ENCODE results near the gene HOTAIR.

The HOTAIR gene

DNA sequence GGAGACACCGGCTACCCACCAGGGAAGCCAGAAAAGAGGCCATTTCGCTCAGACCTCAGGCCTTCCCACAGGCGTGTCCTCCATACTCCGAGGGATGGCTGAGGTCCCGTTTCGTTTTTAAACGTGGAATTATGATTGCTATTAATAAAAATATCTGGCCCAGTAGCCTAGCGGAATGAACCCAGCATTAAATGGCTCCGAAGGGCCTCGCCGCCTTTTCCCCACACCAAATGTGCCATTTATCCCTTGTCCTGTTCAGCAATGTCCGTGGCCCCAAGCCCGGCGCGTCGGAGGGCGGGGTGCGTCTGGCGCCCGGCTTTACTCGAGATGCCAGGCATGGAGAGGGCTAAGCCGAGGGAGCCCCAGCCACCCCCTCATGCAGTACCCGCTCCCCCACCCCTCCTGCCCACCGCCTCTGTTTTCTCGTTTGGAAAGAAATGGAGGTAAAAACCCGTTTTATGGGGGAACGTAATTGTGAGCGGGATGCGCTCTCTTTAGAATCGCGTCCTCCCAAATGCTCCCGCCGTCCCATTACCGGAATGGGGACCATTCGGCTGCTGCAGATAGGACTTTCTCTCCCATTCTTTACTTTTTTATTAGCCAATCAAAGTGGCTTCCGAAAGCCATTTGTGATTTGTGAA is 39.7 kb upstream of the HOTAIR start:
- H2BK12ac ChIP-seq (ENCODE audit: low read length) = no peak overlapping the region
- H3K36me3 ChIP-seq (replicated peaks in 1 of 2; ENCODE audit: control insufficient read depth in 2 of 2, insufficient read depth in 2 of 2, low read length in 2 of 2) = no peaks in the 10 kb centered on the region
- peaks cover 53 to 98% (median 95%) of the 10 kb centered on the region in 3 experiments for H3K27me3 ChIP-seq (ENCODE audit: control insufficient read depth in 3 of 3, insufficient read depth in 3 of 3, low read depth in 1 of 3, low read length in 3 of 3)
- no peak overlapping the region for H4K91ac ChIP-seq (ENCODE audit: low read depth, low read length, poor library complexity)
- H2AFZ ChIP-seq (ENCODE audit: low read length) = no peak overlapping the region
- H3K4me3 ChIP-seq (ENCODE audit: low read length in 2 of 2) = no peak overlapping the region
- no peak overlapping the region for H3K23ac ChIP-seq (ENCODE audit: low read depth, low read length, poor library complexity)
- no peak overlapping the region for H3K4me2 ChIP-seq (ENCODE audit: insufficient read depth, low read length, poor library complexity, severe bottlenecking)
- H3K79me1 ChIP-seq (ENCODE audit: low read depth, low read length) = no peaks in the 10 kb centered on the region
- H2AK5ac ChIP-seq (ENCODE audit: low read depth, low read length) = no peak overlapping the region
- H2BK15ac ChIP-seq (ENCODE audit: low read length) = no peak overlapping the region
- no peak overlapping the region for H3K14ac ChIP-seq (ENCODE audit: low read length)
- H3K9ac ChIP-seq (ENCODE audit: low read depth, low read length, poor library complexity) = no peak overlapping the region
- no peak for DNase-seq (ENCODE audit: low spot score)
- peaks cover 0 to 1% of the 10 kb centered on the region in 2 donors for H3K9me3 ChIP-seq (replicated peaks in 1 of 2; ENCODE audit: control insufficient read depth in 2 of 2, insufficient read depth in 1 of 2, low read depth in 1 of 2, low read length in 2 of 2)
- H3K18ac ChIP-seq (ENCODE audit: low read length) = no peak overlapping the region
- H3K4me1 ChIP-seq (ENCODE audit: control insufficient read depth in 2 of 2, insufficient read depth in 1 of 2, low read depth in 1 of 2, low read length in 2 of 2) = peaks cover 0 to 6% of the 10 kb centered on the region in 2 donors
- no peak overlapping the region for H3K27ac ChIP-seq (replicated peaks; ENCODE audit: low read length)
- no peak overlapping the region for H2BK120ac ChIP-seq (ENCODE audit: low read depth, low read length)
- H4K8ac ChIP-seq (ENCODE audit: low read depth, low read length) = no peak overlapping the region
- no CpG with 5 or more reads among the region's 36 CpGs for WGBS, 2 donors (ENCODE audit: extremely low coverage in 2 of 2, insufficient read length in 2 of 2, insufficient replicate concordance in 1 of 2)
- H3K4ac ChIP-seq (ENCODE audit: low read length) = no peak overlapping the region
- H2BK5ac ChIP-seq (ENCODE audit: low read length) = no peak overlapping the region

DNA sequence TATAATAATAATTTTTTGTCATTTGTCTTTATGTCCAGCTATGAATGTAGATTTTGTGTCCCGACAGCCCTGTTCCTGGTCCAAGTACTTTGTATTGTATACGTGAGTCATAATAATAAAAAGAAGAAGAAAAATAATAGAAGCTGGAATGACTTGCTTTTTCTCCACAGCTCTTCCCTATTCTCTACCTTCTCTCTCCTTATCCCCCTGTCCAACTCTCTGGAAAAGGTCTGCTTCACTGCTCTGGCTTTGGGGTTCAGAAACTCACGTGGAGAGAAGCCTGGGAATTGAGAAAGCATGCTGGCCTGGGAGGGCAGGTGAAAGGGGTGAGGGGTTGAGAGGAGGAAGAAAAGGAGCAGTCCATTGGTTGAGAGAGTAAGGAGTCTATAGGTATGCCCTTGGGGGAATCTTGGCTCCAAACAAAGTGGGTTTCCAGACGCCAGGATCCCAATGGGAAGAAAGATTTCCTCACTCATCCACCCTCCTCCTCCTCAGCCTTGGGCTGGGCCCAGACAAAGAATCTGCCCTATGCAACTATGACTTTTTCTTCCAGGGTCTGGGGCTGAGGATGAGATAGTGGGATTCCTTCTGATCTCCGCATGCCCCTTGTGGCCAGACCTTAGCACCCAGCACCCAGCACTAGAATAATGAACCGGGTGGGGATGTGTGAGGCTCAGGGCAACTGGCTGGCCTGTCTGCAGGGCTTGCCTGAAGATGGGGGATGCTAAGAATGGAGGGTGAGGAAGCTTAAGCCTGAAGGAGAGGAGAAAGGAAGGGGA is 38.1 kb upstream of the HOTAIR start:
- H3K9me3 ChIP-seq (replicated peaks in 1 of 2; ENCODE audit: control insufficient read depth in 2 of 2, insufficient read depth in 1 of 2, low read depth in 1 of 2, low read length in 2 of 2) = peaks cover 0 to 1% of the 10 kb centered on the region in 2 donors
- H3K4me2 ChIP-seq (ENCODE audit: insufficient read depth, low read length, poor library complexity, severe bottlenecking) = no peak overlapping the region
- no peak overlapping the region for H2BK120ac ChIP-seq (ENCODE audit: low read depth, low read length)
- no peak overlapping the region for H2AFZ ChIP-seq (ENCODE audit: low read length)
- H3K27me3 ChIP-seq (ENCODE audit: control insufficient read depth in 3 of 3, insufficient read depth in 3 of 3, low read depth in 1 of 3, low read length in 3 of 3) = peaks cover 52 to 96% (median 94%) of the 10 kb centered on the region in 3 experiments
- H3K4me3 ChIP-seq (ENCODE audit: low read length in 2 of 2) = peak overlapping the region in 1 of 2 donors; percentile 18
- H3K4me1 ChIP-seq (ENCODE audit: control insufficient read depth in 2 of 2, insufficient read depth in 1 of 2, low read depth in 1 of 2, low read length in 2 of 2) = no peaks in the 10 kb centered on the region
- no peak overlapping the region for H2BK15ac ChIP-seq (ENCODE audit: low read length)
- no peak overlapping the region for H3K18ac ChIP-seq (ENCODE audit: low read length)
- no peak overlapping the region for H3K14ac ChIP-seq (ENCODE audit: low read length)
- H2BK5ac ChIP-seq (ENCODE audit: low read length) = no peak overlapping the region
- no CpG with 5 or more reads among the region's 6 CpGs for WGBS, 2 donors (ENCODE audit: extremely low coverage in 2 of 2, insufficient read length in 2 of 2, insufficient replicate concordance in 1 of 2)
- no peak overlapping the region for H4K8ac ChIP-seq (ENCODE audit: low read depth, low read length)
- peaks cover 2% of the 10 kb centered on the region for H3K79me1 ChIP-seq (ENCODE audit: low read depth, low read length)
- H3K23ac ChIP-seq (ENCODE audit: low read depth, low read length, poor library complexity) = no peak overlapping the region
- H2BK12ac ChIP-seq (ENCODE audit: low read length) = no peak overlapping the region
- H4K91ac ChIP-seq (ENCODE audit: low read depth, low read length, poor library complexity) = no peak overlapping the region
- H2AK5ac ChIP-seq (ENCODE audit: low read depth, low read length) = no peak overlapping the region
- H3K36me3 ChIP-seq (replicated peaks in 1 of 2; ENCODE audit: control insufficient read depth in 2 of 2, insufficient read depth in 2 of 2, low read length in 2 of 2) = no peaks in the 10 kb centered on the region
- H3K27ac ChIP-seq (replicated peaks; ENCODE audit: low read length) = no peak overlapping the region
- no peak overlapping the region for H3K9ac ChIP-seq (ENCODE audit: low read depth, low read length, poor library complexity)
- DNase-seq (ENCODE audit: low spot score) = no peak
- no peak overlapping the region for H3K4ac ChIP-seq (ENCODE audit: low read length)

DNA sequence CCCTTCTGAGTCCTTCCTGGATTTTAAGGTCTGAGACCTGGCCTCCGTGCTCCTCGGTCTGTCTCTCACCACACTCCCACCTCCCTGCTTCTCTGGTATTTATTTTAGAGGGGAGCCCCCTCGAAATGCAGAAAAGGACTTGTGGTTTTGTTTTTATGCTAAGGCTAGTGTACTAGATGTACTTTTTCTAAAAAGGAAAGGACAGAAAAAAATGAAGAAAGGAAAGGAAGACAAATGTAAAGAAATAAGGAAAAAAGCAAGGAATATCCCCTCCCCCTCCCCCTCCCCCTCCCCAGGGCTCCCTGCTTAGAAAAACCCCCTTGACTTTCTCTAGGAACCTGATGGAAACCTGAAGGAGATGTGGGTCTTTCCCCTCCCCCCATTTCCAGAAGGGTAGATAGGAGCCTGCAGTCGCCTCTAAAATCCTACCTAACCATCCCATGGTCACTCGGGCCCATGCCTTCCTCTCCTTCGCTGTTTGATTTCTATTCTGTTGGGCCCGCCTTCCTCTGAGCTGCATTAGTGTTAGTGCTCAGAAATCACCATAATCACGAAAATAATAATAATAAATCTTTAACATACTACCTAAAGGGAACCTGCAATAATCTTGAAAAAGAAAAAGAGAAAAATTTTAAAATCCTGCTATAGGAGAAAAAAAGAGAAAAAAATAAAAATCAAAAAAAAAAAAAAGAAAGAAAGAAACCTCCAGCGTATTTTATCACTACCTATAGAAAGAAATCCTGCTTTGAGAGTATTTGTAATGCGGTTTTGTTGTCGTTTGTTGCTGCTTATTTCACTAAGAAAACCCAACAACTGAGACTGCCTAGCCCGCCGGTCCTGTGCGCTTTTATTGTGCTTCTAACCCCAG is 37.1 kb upstream of the HOTAIR start:
- no peak for DNase-seq (ENCODE audit: low spot score)
- Histone ChIP-seq H2BK15ac (ENCODE audit: low read length) (no peak overlapping the region), H3K36me3 (replicated peaks in 1 of 2; ENCODE audit: control insufficient read depth in 2 of 2, insufficient read depth in 2 of 2, low read length in 2 of 2) (no peaks in the 10 kb centered on the region), H3K4me1 (ENCODE audit: control insufficient read depth in 2 of 2, insufficient read depth in 1 of 2, low read depth in 1 of 2, low read length in 2 of 2) (no peaks in the 10 kb centered on the region), H3K79me1 (ENCODE audit: low read depth, low read length) (peaks cover 2% of the 10 kb centered on the region), H3K18ac (ENCODE audit: low read length) (no peak overlapping the region), H2BK12ac (ENCODE audit: low read length) (no peak overlapping the region), H3K9me3 (replicated peaks in 1 of 2; ENCODE audit: control insufficient read depth in 2 of 2, insufficient read depth in 1 of 2, low read depth in 1 of 2, low read length in 2 of 2) (no peaks in the 10 kb centered on the region), H3K4me3 (ENCODE audit: low read length in 2 of 2) (no peak overlapping the region), H3K4me2 (ENCODE audit: insufficient read depth, low read length, poor library complexity, severe bottlenecking) (no peak overlapping the region), H2BK120ac (ENCODE audit: low read depth, low read length) (no peak overlapping the region), H3K4ac (ENCODE audit: low read length) (no peak overlapping the region), H3K23ac (ENCODE audit: low read depth, low read length, poor library complexity) (no peak overlapping the region), H2AFZ (ENCODE audit: low read length) (no peak overlapping the region), H4K91ac (ENCODE audit: low read depth, low read length, poor library complexity) (no peak overlapping the region), H2AK5ac (ENCODE audit: low read depth, low read length) (no peak overlapping the region), H3K27ac (replicated peaks; ENCODE audit: low read length) (no peak overlapping the region), H2BK5ac (ENCODE audit: low read length) (no peak overlapping the region), H3K14ac (ENCODE audit: low read length) (no peak overlapping the region), H4K8ac (ENCODE audit: low read depth, low read length) (no peak overlapping the region), H3K27me3 (ENCODE audit: control insufficient read depth in 3 of 3, insufficient read depth in 3 of 3, low read depth in 1 of 3, low read length in 3 of 3) (peaks cover 54 to 96% (median 94%) of the 10 kb centered on the region in 3 experiments), H3K9ac (ENCODE audit: low read depth, low read length, poor library complexity) (no peak overlapping the region)
- WGBS, 2 donors (ENCODE audit: extremely low coverage in 2 of 2, insufficient read length in 2 of 2, insufficient replicate concordance in 1 of 2) = no CpG with 5 or more reads among the region's 14 CpGs
